Measurements from ENCODE around the gene DAPP1.
"Not testable (repeated sequence)": the region's sequence is repeated elsewhere in the genome, so short reads cannot be mapped to it uniquely, and the experiment has no call there.

Gene DAPP1

GRCh38 chr4:99825272-99825671, 8.6 kb downstream of the DAPP1 start:
- DNase-seq = no peak

- DNase-seq = no peak
These were observed 9.4 kb downstream of the DAPP1 start for GRCh38 chr4:99826016-99826415.

DNA sequence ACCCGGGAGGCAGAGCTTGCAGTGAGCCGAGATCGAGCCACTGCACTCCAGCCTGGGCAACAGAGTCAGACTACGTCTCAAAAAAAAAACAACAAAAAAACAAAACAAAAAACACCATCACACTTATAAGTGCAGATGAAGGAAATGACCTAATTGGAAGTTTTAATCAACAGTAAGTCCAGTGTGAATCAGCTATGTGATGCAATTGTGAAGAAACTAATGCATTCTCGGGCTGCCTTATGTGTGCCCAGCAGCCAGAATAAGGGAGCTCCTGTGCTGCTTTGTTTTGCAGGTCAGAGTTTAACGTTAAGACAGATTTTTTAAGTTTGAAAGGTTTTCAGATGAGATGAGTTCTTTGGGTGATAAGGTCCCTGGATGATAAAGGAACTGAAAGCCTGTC, 10.8 kb downstream of the DAPP1 start:
- no peak for DNase-seq

GRCh38 chr4:99827857-99828256, 11.2 kb downstream of the DAPP1 start:
- no peak for DNase-seq

DNA sequence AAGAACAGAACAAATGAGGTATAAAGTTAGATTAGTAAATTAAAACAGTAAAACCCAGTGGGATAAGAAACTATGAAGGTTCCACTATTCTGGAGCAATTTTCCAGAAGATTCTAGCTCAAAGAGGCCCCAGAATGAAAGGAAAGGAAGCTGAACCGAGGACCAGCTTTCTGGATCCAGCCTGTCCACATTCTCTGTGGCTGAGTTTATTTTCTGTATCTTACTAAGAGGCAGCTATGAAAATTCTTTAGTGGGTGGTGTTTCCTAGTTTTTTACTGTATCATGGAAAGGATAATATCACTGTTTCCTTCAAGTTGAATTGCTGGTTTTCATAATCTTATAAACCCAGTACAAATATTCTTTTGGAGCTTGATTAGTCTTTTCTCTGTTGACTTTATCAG, 11.8 kb downstream of the DAPP1 start:
- DNase-seq = no peak

GRCh38 chr4:99830051-99830450, 13.4 kb downstream of the DAPP1 start:
- not testable (repeated sequence) for DNase-seq

DNA sequence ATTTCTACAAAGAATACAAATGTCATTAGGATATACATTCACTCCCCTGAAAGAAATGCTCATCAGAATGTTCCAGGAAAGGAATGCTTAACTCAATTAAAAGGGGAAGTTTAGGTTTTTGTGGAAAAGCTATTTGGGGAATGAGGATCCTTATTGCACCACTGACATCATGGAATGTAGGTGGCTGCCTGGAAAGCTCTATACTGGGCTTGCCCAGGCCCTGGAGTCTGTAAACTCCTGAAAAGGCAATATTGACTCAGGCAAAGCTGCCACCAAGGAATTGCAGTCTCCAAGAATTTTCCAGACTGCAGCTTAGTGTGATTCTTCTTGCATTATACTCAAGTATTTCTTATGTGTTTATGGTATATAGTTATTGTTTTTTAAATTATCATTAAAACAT, 15.7 kb downstream of the DAPP1 start:
- no peak for DNase-seq

DNA sequence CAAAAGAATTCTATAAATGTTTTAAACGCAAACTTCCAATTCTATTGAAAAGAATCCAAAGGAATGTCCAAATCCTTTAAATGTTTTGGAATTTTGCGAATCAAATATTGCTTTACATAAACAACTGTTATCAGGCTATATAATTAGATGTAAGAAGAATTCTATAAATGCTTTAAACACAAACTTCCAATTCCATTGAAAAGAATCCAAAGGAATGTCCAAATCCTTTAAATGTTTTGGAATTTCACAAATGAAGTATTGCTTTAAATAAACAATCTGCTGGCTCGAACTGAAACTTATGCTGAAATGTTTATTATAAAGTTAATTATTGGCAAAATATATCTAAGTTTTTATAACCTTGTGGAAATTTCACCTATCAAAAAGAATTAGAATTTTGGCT, 16.1 kb downstream of the DAPP1 start:
- DNase-seq = no peak

- no peak for DNase-seq
These were observed 17.1 kb downstream of the DAPP1 start for GRCh38 chr4:99833756-99834155.

DNA sequence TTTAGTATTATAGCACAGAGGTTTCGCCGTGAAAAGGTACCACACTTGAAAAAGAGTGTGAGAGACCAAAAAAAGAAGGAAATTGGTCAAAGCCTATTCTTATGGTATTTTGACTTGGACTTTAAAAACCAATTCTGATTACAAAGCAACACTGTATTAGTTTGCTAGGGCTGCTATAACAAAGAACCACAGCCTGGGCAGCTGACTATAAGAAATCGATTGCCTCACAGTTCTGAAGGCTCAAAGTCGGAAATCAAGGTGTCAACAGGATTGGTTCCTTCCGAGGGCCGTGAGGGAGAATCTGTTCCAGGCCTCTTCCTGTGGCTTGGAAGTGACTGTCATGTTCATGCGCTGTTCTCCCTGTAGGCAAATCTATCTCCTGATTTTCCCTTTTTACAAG, 17.9 kb downstream of the DAPP1 start:
- no peak for DNase-seq

GRCh38 chr4:99835942-99836341, 19.3 kb downstream of the DAPP1 start:
- no peak for DNase-seq

DNA sequence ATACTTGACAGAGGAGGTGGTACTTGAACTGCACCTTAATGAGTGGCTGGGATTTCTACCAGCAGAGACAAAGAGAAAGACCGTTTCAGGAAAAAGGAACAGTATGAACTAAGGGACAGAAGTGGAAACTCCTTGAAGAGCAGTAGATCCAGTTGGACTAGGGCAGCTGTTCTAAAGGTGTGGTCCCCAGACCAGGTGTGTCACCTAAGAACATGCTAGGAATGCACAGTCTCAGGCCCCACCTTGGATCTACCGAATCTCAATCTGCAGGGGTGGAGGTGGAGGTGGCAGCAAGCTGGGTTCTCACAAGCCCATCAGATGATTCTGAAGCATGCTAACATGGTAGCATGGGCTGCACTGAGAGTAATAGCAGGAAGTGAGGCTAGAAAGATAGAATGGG, 22.3 kb downstream of the DAPP1 start:
- no peak for DNase-seq

DNA sequence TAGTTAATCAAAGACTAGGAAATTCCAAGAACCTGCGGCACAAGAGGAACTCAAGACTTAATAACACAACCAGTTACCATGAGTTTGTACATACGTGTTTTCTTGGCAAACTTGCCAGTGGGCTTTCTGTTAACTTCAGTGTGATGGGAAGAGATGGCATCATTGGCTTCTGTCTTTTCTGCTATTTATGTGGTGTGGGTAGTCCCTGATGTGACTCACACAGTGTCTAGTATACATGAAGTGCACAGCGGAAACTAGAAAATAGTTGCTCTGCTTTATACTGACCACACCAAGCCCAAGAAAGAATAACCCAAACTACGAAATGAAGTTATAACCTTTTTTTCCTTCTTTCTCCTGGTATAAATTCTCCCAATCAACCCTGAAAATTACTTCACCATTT, 24.5 kb downstream of the DAPP1 start:
- no peak for DNase-seq

DNA sequence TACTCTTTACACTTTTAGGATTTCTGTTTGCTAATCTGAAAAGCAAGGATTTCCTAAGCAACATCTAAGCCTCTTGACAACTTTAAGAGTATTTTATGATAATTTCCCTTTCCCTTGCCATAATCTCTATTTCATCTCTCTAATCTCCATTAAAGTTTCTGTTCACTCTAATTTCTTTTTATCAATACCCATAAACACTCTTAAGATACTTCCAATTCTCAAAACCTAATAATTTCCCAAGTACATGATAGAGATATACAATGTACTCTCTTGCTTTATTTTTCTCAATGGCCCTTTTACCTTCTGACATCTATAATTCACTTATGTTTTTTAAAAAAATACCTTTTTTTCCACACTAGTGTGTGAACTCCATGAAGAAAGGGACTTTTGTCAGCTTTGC, 26.8 kb downstream of the DAPP1 start:
- no peak for DNase-seq

- DNase-seq = no peak
These were observed 27.4 kb downstream of the DAPP1 start for GRCh38 chr4:99844048-99844447.

GRCh38 chr4:99845179-99845578, 28.6 kb downstream of the DAPP1 start:
- no peak for DNase-seq

DNA sequence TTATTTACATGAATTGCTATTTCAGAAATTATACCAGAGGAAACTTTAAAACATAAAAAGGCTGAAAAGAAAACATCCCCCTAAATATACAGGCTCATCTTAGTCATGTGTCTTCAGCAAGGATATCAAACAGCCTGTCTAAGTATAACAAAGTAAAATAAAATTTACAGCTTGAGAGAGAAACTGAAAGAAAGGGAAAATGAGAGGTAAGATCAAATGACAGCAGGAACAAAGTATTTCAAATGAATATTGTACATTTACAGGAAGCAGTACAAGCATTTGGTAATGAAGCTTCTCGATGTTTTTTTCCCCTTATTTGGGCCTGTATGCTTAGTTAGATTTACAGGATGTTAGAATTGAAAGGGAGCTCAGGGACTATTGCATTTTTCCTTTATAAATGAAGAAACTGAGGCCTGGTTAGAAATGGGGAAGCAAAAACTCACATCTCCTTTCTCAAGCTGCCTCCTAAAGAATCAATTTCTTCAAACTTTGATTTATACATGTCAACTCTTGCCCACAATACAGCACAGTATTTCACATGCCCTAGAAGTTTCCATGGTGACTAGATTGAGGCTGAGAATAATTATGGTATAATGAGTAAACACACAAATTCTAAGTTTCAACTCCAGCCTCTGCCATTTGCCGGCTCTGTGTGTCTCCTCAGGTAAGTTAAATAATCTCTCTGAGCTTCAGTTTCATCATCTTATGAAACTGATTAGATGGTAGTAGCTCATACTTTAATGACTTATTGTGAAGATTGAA, 29.3 kb downstream of the DAPP1 start:
- no peak for DNase-seq

- DNase-seq = no peak
These were observed 30.3 kb downstream of the DAPP1 start for GRCh38 chr4:99846891-99847290.

DNA sequence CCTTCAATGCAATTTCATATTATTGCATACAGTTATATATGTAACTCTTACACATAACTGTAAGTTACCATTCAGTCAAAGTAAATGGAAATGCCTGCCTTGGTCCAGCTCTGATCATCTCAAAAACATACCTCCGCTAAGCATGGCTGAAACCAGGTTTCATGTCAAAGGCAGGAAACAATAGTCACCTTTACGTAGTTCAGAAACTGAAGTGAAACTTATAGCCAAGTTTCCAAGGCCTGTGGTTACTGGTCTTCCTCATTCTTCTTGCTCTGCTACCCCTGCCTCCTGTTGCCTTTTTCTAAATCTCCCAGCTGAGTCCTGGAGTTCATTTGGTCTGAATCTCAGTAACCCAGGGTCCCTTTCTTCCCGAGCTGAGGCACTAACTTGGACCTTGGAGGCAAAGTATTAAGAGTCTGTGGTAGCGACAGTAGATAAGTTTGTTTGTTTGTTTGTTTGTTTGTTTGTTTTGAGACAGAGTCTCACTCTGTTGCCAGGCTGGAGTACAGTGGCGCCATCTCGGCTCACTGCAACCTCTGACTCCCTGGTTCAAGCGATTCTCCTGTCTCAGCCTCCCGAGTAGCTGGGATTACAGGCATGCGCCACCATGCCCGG, 30.8 kb downstream of the DAPP1 start:
- DNase-seq = peak; percentile 23

GRCh38 chr4:99848591-99849001, 32.0 kb downstream of the DAPP1 start:
- no peak for DNase-seq

GRCh38 chr4:99852199-99852749, 35.6 kb downstream of the DAPP1 start:
- DNase-seq = no peak

GRCh38 chr4:99853190-99853589, 36.6 kb downstream of the DAPP1 start:
- no peak for DNase-seq

DNA sequence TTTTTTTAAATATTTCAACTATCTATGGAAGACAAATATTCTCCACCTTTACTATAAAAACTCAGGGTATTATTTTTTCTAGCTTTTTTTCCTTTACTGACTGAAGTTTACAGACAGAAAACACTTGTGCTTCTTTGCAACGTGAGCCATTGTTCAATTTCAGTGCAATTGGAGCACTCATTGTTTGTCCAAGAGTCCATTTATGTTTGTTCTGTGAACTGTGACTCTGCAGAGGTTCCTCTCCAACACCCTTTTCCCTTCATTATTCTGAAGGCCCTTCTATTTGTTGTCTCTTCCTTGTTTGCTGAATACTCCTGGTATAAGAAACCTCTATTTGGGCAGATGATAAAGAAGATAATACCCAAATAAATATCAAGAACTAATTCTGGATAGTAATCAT, 37.4 kb downstream of the DAPP1 start:
- DNase-seq = no peak

DNA sequence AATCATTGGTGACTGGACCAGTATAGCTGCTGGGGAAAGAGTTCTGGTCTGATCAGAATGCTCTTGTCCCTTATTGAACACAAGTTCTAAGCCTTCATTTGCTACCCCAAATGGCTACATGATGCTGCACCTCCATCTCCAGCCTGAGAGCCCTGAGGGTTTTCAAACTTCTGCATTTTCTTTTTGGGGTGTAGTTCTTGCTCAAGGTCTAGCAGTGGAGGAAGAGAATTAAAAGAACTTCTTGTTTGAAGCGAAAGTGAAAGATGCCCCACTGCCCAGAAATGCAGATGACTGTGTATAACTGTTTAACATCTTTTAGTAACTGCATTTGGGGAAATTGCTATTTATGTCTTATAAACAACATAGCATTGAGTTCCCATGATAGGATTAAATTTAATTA, 39.1 kb downstream of the DAPP1 start:
- DNase-seq = peak; percentile 25

DNA sequence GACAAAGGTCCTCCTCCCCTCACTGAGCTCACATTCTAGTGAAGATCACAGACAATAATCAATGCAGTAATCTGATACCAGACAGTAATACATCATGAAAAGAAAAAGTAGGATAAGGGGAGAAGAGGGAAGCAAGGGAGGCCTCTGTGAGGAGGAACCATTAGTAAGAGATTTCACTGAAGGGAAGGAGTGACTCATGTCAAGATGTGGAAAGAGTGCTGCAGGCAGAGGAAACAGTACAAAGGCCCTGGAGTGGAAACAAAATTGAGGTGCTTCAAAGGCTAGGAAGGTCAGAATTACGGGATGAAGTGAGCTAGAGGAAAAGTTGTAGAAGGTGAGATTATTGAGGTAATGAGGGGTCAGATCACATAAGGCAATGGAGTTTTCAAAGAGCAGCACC, 39.5 kb downstream of the DAPP1 start:
- peak; percentile 8 for DNase-seq
